Activated CD4-positive, alpha-beta T cell treated with anti-CD3 and anti-CD28 coated beads, Interleukin-2, amount 10 ng/mL, durations not matched to agents 24 days and 14 days (primary cell): ENCODE measurements around the gene GRB10. TPM values are rescaled to one million over a fixed set of nuclear protein-coding genes. Genes with fewer than 3 reads are reported as not detected.
"Not testable (repeated sequence)": the region's sequence is repeated elsewhere in the genome, so short reads cannot be mapped to it uniquely, and the experiment has no call there.

ENCODE experiments used
- DNase-seq: peaks from one replicate; pipeline ENCODE4 v3.0.0; 2022
- H3K27ac Mint-ChIP-seq: one replicate; pipeline ENCODE4 v1.8.0; 2022; ENCODE audit warnings: mild to moderate bottlenecking, mixed read lengths
- H3K27me3 Mint-ChIP-seq: one replicate; pipeline ENCODE4 v1.8.0; 2022; ENCODE audit warnings: mixed read lengths
- H3K36me3 Mint-ChIP-seq: one replicate; pipeline ENCODE4 v1.8.0; 2022; ENCODE audit warnings: low read depth, mild to moderate bottlenecking, mixed read lengths
- H3K4me1 Mint-ChIP-seq: one replicate; pipeline ENCODE4 v1.8.0; 2021; ENCODE audit warnings: mixed read lengths
- H3K4me3 Mint-ChIP-seq: one replicate; pipeline ENCODE4 v1.8.0; 2022; ENCODE audit warnings: mild to moderate bottlenecking, moderate library complexity, mixed read lengths
- H3K9me3 Mint-ChIP-seq: one replicate; pipeline ENCODE4 v1.8.0; 2021; ENCODE audit warnings: mixed read lengths
- intact Hi-C: fragments of 100-400 bp; cut with micrococcal nuclease; formaldehyde crosslinking; loops from one replicate; pipeline ENCODE4 v1.15.1; 2023
- total RNA-seq: library from RNA; stranded (reverse); gene quantifications from 2 replicates; pipeline ENCODE4 v1.2.3, GENCODE V29; 2022

Gene GRB10
- total RNA-seq, 1 donor from 2014 or later = 3.6 TPM

- Mint-ChIP-seq H3K36me3 (no peaks in the 10 kb centered on the region), H3K4me1 (no peaks in the 10 kb centered on the region), H3K27me3 (peaks cover 21% of the 10 kb centered on the region), H3K4me3 (no peak overlapping the region), H3K27ac (no peak overlapping the region), H3K9me3 (no peaks in the 10 kb centered on the region)
- intact Hi-C loops = no loop called here
- DNase-seq = no peak
These were observed 228.7 kb downstream of the GRB10 start for GRCh38 chr7:50553973-50554372.

DNA sequence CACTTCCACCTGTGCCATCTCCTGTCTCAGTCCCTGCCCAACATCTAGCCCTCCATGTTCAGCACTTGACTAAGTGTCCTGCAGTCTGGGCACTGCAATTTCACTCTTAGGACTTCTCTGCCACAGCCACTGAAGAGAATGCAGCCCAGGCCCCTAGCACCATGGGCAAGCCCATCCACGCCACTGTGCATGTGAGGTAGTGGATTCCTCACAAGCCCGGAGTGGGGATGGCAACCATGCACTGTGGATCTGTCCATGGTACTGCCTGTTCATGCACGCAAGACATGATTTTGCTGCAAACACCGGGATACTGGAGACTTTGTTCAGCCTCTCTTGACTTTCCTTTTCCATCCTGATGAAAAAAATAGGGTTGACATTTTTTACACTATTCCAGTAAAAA, 229.8 kb downstream of the GRB10 start:
- H3K4me1 Mint-ChIP-seq = no peaks in the 10 kb centered on the region
- H3K36me3 Mint-ChIP-seq = no peaks in the 10 kb centered on the region
- no peak overlapping the region for H3K4me3 Mint-ChIP-seq
- H3K27me3 Mint-ChIP-seq = peaks cover 21% of the 10 kb centered on the region
- H3K27ac Mint-ChIP-seq = no peak overlapping the region
- no peak for DNase-seq
- intact Hi-C loops = no loop called here
- no peaks in the 10 kb centered on the region for H3K9me3 Mint-ChIP-seq

GRCh38 chr7:50552139-50552538, 230.6 kb downstream of the GRB10 start:
- intact Hi-C loops = no loop called here
- no peak for DNase-seq
- Mint-ChIP-seq H3K4me3 (no peak overlapping the region), H3K4me1 (no peaks in the 10 kb centered on the region), H3K36me3 (no peaks in the 10 kb centered on the region), H3K9me3 (no peaks in the 10 kb centered on the region), H3K27ac (no peak overlapping the region), H3K27me3 (peaks cover 17% of the 10 kb centered on the region)

GRCh38 chr7:50545613-50546012, 237.1 kb downstream of the GRB10 start:
- H3K4me3 Mint-ChIP-seq, H3K36me3 Mint-ChIP-seq, H3K4me1 Mint-ChIP-seq, H3K27me3 Mint-ChIP-seq, H3K27ac Mint-ChIP-seq, DNase-seq, intact Hi-C loops, H3K9me3 Mint-ChIP-seq: not testable (repeated sequence)

DNA sequence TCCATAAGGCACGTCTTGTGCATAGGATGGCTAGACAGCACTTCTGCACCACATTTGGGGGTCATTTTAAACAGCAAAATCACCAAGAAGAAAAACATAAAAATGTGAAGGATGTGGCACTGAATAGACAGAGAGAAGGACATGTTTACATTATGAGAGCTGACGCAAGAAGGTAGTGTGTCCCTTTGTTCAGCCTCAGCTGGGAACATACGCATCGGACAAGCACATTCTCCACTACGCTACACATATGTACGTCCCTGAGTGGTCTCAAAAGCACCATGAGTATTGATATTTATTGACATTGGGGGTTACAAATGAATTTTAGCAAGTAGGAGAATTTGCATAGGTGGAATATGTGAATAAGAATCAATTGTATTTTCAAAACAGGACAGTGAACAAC, 237.7 kb downstream of the GRB10 start:
- Mint-ChIP-seq H3K4me3 (no peak overlapping the region), H3K9me3 (no peaks in the 10 kb centered on the region), H3K4me1 (no peaks in the 10 kb centered on the region), H3K36me3 (no peaks in the 10 kb centered on the region), H3K27me3 (peaks cover 7% of the 10 kb centered on the region), H3K27ac (no peak overlapping the region)
- intact Hi-C loops = no loop called here
- DNase-seq = no peak

DNA sequence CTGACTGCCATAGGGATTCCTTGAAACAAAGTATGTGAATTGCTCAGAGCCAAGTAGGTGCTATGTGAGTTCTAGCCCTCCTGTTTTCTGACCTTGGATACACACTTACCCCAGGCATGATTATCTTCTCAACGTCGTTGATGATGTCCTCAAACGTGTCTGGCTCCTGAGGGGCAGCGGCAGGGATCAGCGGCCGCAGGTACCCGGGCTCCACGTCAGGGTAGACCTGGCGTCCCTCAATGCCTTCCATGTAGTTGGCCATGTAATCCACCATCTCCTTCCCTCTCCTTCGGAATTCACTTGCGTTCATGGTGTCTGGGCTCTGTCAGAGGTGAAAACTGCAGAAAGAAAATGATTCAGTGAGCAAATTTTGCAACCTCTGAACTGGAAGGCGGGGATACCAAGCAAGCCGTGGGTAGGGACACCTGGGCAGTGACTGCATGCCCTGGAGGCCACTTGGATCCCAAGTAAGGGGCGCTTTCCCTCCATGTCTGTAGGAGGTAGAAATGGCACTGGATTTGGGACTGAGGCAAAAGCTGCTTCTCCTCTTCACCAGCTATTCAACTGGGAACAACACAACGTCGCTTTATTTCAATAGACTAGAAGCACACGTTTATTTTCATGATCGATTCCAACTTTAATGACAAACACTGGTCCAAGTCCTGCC, 238.8 kb downstream of the GRB10 start:
- intact Hi-C loops = no loop called here
- Mint-ChIP-seq H3K36me3 (no peaks in the 10 kb centered on the region), H3K27ac (no peak overlapping the region), H3K4me1 (no peaks in the 10 kb centered on the region), H3K27me3 (peaks cover 7% of the 10 kb centered on the region), H3K9me3 (no peaks in the 10 kb centered on the region), H3K4me3 (no peak overlapping the region)
- no peak for DNase-seq

DNA sequence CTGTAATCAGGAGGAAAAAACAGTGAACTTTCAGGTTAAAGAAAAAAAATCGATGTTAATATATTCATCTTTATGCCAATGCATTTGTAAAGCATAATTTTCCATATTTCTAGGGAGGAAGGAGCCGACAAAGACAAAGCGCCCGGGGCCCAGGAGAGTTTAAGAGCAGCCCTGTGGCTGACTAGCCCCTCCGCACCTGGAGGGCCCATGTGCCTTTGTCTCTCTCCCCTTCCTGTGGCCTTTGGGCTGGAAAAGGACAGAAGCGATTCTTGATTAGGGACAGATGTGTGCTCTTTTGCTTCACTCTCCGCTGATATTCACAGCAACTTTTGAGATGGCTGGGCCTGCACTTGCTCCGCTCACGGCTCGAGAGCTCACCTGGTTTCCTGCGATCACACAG, 240.6 kb downstream of the GRB10 start:
- Mint-ChIP-seq H3K9me3 (no peaks in the 10 kb centered on the region), H3K4me3 (no peak overlapping the region), H3K36me3 (no peaks in the 10 kb centered on the region), H3K27me3 (peaks cover 3% of the 10 kb centered on the region), H3K27ac (no peak overlapping the region), H3K4me1 (no peaks in the 10 kb centered on the region)
- intact Hi-C loops = no loop called here
- no peak for DNase-seq

DNA sequence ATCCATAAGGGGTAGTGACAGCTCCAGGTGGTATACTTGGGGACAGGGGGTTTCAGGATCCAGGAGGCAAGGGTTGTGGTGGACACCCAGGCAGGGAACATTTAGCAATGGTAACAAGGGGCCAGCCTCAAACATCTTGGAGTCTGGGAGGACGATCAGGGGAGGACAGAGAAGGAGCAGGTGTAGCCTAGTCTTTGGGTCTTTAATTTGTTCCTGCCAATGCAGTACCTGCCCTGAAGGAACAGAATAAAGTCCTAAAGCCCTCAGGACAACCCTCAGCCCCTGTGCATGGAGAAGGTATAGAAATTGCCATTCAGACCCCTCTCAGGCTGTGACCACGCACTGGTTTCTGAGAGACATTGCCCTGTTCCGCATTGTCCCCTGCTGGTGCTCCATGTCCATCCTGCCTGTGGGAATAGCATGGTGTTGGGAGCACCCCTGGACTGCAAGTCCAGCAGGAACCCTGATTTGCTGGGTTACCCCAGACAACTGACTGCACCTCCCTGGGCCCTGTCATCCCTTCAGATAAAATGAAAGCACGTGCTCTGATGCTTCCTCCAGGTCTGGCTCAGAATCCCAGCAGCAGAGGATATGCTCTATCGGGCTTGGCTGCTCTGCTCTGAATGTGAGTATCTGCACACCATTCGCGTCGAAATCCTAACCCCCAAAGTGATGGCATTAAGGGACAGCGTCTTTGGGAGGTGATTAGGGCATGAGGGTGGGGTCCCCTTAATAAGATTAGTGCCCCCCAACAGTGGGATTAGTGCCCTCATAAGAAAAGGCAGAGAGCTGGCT, 241.7 kb downstream of the GRB10 start:
- intact Hi-C loops = no loop called here
- Mint-ChIP-seq H3K4me3 (no peak overlapping the region), H3K9me3 (no peaks in the 10 kb centered on the region), H3K36me3 (no peaks in the 10 kb centered on the region), H3K4me1 (no peaks in the 10 kb centered on the region), H3K27ac (no peak overlapping the region), H3K27me3 (peaks cover 2% of the 10 kb centered on the region)
- DNase-seq = no peak

Other genes with a start within 250 kb of the GRB10 start
- 0.19 and 0.35 TPM in 2 replicates for gene DDC, start 217.5 kb downstream of the GRB10 start, total RNA-seq